ENCODE data around the gene COX11.

Gene COX11, protein sequence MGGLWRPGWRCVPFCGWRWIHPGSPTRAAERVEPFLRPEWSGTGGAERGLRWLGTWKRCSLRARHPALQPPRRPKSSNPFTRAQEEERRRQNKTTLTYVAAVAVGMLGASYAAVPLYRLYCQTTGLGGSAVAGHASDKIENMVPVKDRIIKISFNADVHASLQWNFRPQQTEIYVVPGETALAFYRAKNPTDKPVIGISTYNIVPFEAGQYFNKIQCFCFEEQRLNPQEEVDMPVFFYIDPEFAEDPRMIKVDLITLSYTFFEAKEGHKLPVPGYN

GRCh38 chr17:54968262-54968987 is at the start of gene COX11, which contains the start of gene STXBP4:
TSS of gene COX11 (minus strand) at chr17:54968654. CDS start at chr17:54968646, 8 bp downstream.
TSS of gene STXBP4 (plus strand) at chr17:54968765. CDS start at chr17:54986220, 17,455 bp downstream.
- DNase-seq, result peak; percentile 62

DNA sequence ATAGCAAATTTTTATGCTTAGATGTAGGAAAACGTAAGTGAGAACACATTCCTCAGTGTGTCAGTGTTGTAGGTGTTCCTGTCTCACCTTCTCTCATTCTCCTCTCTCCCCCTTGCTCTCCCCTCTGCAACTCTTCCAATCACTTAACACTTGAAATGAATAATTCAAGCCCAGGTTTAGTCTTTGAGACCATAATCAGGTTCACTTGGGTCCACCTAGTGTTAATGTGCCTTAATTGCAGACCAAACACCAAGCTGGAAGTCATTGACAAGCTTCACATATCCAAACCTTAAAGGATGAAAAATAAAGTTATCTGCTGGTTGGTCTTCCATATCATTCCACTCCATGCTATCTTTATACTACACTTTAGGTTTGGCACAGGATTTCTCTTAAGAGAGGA is 37.1 kb upstream of the COX11 start:
- no peak for DNase-seq

GRCh38 chr17:55004484-55004883 is 36.0 kb upstream of the COX11 start:
- no peak for DNase-seq

- DNase-seq, result no peak
These were observed 34.0 kb upstream of the COX11 start for GRCh38 chr17:55002458-55002857.

DNA sequence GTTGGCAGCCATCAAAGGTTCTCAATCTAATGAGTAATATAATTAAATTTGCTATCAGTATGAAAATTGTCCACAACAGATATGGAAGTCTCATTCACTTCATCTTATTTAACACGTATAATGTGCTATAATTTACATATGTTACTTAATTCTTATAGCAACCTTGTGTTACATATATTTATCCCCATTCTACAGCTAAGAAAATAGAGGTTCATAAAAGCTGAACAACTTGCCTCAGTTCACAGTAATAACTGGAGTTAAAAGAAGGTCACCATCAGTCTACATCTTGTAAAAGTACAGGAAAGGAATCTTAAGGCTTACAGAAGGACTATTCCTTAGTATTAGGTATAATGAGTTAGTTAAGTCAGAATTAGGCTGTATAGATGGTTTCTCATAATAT is 28.0 kb upstream of the COX11 start:
- no peak for DNase-seq

- DNase-seq, result peak; percentile 32
These were observed 24.6 kb upstream of the COX11 start for GRCh38 chr17:54992797-54993639.

- no peak for DNase-seq
These were observed 23.1 kb upstream of the COX11 start for GRCh38 chr17:54991567-54991966.

GRCh38 chr17:54990118-54990517 is 21.7 kb upstream of the COX11 start:
- no peak for DNase-seq

GRCh38 chr17:54985476-54985875 is 17.0 kb upstream of the COX11 start:
- no peak for DNase-seq

GRCh38 chr17:54983260-54983659 is 14.8 kb upstream of the COX11 start:
- DNase-seq, result no peak

DNA sequence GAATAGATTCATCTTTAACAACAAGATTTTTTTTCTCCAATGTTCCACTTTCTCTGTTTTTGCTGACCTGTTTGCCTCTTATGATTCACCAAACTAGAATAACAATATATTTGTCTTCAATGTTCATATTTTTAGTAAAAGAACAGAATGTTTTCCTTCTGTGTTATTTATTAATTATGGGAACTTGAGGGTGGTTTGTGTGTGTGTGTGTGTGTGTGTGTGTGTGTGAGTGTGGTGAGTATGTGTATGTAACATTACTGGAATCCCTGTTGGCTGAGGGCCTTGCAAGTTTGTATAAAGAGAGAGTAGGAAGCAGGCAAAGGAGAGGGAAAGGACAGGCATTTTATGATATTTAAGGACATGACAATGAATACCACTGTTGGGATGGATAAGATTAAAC is 13.9 kb upstream of the COX11 start:
- no peak for DNase-seq

DNA sequence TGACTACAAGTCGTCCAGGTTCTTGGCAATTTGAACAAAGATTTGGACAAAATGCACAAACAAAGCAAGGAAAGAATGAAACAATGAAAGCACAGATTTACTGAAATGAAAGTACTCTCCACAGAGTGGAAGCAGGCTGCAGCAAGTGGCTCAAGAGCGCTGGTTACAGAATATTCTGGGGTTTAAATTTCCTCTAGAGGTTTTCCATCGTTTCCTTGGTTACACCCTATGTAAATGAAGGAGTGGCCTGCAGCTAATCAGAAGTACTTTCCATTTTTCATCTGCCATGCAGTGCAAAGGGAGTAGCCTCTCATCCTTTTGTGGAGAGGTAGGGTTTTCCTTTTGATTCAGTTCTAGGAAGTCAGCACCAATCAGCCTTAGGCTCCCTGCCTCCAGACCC is 11.9 kb upstream of the COX11 start:
- no peak for DNase-seq

GRCh38 chr17:54979657-54980056 is 11.2 kb upstream of the COX11 start:
- no peak for DNase-seq

DNA sequence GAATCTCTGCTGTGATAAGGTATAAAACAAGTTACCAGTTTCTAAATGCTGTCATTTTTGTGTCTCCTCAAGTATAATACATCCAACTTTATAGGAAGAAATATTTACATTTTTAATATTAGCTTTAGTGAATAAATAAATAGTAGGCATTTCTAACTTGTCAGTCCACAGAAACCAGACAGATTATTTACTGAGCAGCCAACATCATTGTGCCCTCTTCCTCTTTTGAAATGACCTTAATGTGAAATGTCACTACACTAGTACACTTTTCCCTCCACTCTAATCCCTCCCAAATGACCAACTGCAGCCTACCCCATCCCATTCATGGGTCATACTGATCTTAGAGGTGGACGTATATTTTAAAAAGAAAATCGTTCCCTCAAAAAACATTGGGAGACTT is 9.3 kb upstream of the COX11 start:
- no peak for DNase-seq

GRCh38 chr17:54976316-54976715 is 7.9 kb upstream of the COX11 start:
- no peak for DNase-seq

DNA sequence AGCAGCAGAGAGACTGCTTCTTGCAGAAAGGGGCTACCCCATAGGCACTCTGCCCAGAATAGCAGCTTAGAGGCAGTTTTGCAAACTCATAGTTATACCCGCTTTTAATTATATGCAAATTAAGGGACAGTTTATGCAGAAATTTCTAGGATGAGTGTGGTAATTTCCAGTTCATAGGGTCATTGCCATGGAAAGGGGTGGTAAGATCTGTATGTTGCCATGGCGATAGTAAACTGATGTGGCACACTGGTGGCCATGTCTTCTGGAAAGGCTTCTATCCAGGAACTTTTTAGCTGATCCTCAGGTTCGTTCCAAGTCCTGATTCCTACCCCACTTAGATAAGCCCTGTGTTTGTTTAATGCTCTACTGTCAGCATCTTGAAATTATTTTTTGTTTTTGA is 6.3 kb upstream of the COX11 start:
- no peak for DNase-seq

GRCh38 chr17:54972406-54973138 is 4.1 kb upstream of the COX11 start:
- DNase-seq, result no peak

- no peak for DNase-seq
These were observed 3.4 kb upstream of the COX11 start for GRCh38 chr17:54971901-54972300.

- no peak for DNase-seq
These were observed 2.7 kb upstream of the COX11 start for GRCh38 chr17:54971147-54971546.

DNA sequence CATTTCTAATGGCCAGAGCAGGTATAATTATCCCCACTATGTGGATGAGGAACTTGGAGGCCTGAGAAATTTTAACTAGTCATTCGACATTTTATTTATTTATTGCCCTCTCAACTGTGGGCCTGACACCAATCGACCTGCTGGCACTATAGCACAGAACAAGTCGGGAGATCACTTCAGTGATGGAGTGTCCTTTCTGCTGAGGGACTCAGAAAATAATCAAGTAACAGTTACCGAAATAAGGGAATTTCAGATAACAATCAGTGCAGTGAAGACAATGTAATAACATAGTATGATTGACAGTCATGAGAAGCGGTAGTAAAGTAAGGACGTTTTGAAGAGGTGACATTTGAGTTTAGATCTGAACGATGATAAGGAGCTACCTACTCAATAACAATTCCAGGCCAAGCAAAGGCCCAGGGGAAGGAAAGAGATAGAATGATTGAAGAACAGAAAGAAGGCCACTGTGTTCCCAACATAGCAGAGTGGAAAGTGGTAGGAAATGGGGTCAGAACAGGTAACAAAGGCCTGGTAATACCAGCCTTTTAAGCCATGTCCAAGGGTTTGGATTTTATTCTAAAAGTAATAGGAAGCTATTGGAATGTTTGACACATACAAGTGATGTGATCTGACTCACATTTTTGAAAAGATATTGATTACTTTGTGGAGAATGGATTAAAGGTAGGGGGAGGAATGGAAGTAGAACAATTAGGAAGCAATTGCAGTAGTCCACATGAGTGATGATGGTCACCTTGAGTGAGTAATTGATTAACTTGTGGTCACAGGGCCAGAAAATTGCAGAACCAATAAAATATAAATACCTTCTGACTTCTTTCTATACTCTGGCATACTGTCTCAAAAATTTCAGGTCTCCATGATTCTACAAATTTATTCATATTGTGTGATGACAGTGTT is 1.5 kb upstream of the COX11 start:
- no peak for DNase-seq

DNA sequence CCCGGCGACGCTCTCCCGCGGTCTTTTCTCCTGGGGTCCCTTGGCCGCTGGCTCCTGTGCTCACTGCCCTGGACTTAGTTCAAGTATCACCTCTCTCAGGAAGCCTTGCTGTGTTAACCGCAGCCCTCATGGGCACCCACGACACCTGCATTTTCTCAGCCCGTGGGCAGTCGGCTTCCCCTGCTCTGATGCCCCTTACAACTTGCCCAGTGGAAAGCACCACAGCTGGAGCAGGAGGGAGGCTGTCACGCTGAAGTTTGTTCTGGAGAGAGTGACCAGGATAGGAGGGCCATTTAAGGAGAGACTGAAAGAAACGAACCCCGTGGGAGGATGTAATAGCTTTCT is 506 bp upstream of the COX11 start:
- no peak for DNase-seq
